GM21515 (cell line): ENCODE results near the gene RAX2.

Experiments used
- ATAC-seq: cut with Tn5 transposase; IDR thresholded peaks from one replicate; pipeline ENCODE4 v1.9.1; 2021; ENCODE audit not compliant: unreplicated experiment

The RAX2 gene

DNA sequence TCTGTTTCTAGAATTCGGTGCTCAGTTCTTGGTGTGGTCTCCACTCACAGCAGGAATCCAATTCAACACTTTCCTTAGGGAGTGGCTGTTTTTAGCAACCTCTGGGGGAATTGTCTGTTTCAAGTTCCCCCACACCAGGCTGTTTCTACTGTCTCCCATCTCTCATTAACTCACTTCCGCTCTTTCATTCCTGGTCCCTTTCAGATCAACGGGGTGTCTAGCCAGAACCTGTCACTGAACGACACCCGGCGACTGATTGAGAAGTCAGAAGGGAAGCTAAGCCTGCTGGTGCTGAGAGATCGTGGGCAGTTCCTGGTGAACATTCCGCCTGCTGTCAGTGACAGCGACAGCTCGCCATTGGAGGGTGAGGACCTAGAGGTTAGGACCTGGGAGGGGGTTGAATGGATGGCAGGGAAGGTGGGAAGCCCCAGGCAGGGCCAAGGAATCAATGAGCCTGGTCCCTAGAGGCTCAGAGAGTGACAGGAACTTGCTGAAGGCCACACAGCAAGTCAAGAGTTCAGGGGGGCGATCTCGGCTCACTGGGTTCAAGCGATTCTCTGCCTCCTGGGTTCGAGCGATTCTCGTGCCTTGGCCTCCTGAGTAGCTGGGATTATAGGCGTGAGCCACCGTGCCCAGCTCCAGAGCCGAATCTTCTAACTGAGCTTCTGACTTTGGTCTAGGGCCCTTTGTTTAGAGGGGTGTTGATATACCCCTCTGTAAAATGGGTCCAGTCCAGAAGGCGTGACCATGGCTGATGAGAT lies 38.3 kb downstream of the RAX2 start:
- ATAC-seq: no peak

DNA sequence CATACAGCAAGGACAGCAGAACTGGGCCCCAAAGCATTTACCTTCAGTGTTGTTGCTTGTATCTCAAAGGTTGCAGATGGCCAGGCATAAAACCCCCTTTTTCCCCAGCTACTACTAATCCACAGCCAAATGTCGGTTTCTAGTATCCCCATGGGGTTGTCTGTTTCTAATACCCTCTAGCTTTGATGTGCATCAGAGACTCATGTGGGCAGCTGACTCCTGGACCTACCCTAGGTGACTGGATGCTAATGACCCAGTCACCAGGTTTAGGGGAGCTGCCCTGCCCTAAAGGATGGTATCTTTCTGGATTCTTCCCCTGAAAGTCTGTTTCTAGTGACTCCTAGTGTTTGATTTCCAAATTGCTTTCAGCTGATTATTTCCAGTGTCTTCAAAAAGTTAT lies 39.9 kb downstream of the RAX2 start:
- no peak for ATAC-seq

DNA sequence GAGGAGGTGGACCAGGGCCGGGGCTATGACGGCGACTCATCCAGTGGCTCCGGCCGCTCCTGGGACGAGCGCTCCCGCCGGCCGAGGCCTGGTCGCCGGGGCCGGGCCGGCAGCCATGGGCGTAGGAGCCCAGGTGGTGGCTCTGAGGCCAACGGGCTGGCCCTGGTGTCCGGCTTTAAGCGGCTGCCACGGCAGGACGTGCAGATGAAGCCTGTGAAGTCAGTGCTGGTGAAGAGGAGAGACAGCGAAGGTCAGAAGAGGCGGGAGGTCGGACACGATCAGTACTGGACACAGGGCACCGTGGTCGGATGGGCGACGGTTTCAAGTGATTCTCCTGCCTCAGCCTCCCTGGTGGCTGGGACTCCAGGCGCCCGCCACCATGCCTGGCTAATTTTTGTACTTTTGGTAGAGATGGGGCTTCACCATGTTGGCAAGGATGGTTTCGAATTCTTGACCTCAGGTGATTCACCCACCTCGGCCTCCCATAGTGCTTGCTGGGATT lies 41.5 kb downstream of the RAX2 start:
- no peak for ATAC-seq

DNA sequence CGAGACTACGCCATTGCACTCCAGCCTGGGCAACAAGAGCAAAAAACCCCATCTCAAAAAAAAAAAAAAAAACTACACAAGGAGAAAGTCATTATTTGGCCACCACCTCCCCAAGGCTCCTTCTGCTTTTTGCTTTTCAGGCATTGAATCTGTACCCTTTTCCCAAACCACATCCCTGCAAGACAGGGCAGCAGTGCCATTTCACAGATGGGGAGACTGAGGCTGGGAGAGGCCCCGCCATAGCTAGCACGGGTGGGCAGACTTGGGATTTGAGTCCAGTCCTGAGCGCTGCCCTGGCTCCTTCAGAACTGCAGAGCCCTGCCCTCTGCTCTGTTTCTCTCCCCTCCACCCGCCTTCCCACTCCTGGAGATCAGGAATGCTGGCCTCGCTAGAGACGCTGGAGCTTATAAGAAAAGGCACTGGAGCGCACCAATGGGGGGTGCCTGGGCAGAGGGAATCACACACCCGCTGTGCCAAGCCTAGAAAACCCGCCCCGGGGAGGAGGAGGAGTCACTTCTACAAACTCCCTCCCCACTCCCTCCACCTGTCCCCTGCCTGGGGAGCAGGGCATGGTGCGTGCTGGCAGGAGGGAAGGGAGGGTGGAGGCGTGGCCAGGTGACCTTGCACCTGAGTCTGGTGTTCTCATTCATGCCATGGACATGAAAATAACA lies 46.3 kb downstream of the RAX2 start:
- ATAC-seq: no peak

DNA sequence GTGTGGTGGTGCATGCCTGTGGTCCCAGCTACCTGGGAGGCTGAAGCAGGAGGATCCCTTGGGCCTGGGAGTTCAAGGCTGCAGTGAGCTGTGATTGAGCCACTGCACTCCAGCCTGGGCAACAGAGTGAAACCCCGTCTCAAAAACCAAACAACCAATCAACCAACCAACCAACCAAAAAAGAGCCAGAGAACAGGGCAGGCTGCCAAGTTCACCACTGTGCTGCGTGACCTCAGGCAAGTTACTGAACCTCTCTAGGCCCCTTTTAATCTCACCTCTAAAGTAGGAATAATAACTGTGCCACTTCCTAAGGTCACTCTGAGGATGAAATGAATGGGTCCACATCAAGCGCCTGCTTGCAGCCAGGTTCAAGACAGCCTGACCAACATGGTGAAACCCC lies 46.9 kb downstream of the RAX2 start:
- ATAC-seq: no peak

- ATAC-seq: no peak
Measured at GRCh38 chr19:3723883-3724282, 48.1 kb downstream of the RAX2 start.

DNA sequence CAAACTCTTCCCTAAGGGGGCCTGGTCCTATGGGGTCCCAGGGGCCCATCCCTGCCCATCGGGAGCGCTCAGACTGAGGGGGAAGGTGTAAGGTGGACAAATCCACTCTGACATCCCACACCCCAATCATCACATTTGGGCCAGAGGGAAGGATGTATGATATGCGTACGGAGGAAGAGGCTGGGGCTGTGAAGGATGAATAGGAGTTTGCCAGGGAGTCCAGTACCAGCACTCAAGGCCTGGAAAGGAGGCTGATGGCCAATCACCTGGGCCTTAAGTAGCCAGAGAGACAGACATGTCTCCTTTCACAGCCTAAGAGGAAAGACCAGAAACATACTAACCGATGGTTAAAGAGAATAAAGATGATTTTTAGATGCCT lies 48.9 kb downstream of the RAX2 start:
- ATAC-seq: no peak

- no peak for ATAC-seq
Measured at GRCh38 chr19:3722443-3723109, 49.5 kb downstream of the RAX2 start.

DNA sequence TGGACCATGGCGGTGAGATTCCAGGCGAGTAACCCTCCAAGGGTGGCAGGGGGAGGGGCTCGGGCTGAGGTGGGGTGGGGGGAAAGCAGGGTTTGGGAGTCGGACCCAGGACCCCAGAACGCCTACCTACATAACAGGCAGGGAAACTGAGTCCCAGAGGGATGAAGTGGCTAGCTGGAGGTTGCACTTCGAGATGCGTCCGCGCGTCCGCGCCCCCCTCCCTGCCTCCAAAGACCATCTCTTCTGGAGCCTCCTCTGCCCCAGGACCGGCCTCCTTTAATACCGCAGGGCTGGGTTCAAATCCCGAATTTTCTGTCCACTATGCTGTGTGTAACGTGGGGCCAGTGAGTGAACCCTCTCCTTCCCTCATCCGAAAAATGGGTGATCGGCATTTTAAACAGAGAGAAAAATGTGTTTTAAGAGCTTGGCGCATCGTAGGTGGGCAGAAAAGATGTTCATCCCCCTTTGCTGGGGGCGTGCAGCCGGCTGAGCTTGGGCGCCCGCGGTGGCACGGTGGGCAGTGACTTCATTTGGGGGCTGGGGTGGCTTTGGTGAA lies 50.1 kb downstream of the RAX2 start:
- ATAC-seq: no peak

DNA sequence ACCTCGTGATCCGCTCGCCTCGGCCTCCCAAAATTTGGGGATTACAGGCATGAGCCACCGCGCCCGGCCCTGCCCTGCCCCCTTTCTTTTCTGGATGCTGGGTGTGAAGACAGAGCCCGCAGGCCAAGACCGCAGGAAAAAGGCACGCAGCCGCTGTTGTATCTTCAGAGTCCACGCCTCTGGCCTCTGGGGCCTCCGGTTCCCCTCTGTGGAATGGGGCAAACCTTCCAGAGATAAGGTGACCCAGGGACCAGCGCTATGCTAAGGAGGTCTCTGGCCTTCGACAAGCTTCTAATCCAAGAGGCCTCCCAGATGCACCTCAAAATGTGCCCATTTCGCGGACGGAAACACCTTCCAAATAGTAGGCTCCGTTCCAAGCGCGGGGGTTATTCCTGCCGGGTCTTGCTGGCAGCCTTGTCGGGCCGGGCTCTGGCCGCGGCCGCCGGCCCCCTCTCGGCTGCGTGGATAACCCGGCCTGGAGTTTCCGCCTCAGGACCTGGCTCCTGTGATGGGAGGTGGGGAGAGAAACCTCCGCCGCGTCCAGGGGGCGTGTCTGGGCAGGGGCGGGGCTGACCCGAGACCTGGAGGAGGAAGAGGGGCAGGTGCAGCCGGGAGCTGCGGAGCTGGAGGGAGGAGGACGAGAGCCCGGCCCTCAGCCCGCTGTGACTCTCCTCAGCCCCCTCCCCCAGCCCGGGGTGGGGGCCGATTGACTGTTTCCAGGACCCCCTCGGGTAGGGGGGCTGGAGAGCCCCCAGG lies 50.7 kb downstream of the RAX2 start:
- no peak for ATAC-seq

DNA sequence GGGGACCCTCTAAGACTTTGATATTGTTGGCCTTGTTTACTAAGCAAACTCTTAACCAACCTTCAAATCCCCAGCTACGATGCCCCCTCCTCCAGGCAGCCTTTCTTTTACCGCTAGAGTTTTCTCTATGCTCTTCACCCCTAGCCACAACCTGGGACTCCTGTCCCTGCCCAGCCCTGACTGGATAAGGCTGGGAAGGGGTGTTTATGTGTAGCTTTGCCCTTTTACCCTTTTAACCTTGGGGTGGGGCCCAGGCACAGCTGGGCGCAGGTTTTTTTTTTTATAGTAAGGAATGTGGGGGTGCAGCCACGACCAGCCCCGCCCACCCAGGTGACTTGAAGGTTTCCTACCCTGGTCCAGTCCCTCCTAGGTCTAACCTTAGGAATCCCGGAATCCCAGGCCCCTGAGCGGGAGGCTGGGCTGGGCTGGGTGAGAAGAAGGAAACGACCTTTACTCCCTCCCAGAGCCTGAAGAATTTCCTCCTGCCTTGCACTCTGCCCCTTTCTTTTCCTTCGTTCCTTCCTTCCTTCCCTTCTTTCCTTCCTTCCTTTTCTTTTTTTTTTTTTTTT lies 51.6 kb downstream of the RAX2 start:
- ATAC-seq: no peak

GRCh38 chr19:3719868-3720267 lies 52.2 kb downstream of the RAX2 start:
- no peak for ATAC-seq
